IPS-NIHi7 (cell line): ENCODE results near the gene POLR3F.
"Not testable (repeated sequence)": the region's sequence is repeated elsewhere in the genome, so short reads cannot be mapped to it uniquely, and the experiment has no call there.

Experiments used
- DNase-seq: peaks from one replicate; pipeline ENCODE4 v3.0.0; 2012; ENCODE audit warnings: mixed read lengths; ENCODE audit errors: extremely low spot score

POLR3F gene, protein sequence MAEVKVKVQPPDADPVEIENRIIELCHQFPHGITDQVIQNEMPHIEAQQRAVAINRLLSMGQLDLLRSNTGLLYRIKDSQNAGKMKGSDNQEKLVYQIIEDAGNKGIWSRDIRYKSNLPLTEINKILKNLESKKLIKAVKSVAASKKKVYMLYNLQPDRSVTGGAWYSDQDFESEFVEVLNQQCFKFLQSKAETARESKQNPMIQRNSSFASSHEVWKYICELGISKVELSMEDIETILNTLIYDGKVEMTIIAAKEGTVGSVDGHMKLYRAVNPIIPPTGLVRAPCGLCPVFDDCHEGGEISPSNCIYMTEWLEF

DNA sequence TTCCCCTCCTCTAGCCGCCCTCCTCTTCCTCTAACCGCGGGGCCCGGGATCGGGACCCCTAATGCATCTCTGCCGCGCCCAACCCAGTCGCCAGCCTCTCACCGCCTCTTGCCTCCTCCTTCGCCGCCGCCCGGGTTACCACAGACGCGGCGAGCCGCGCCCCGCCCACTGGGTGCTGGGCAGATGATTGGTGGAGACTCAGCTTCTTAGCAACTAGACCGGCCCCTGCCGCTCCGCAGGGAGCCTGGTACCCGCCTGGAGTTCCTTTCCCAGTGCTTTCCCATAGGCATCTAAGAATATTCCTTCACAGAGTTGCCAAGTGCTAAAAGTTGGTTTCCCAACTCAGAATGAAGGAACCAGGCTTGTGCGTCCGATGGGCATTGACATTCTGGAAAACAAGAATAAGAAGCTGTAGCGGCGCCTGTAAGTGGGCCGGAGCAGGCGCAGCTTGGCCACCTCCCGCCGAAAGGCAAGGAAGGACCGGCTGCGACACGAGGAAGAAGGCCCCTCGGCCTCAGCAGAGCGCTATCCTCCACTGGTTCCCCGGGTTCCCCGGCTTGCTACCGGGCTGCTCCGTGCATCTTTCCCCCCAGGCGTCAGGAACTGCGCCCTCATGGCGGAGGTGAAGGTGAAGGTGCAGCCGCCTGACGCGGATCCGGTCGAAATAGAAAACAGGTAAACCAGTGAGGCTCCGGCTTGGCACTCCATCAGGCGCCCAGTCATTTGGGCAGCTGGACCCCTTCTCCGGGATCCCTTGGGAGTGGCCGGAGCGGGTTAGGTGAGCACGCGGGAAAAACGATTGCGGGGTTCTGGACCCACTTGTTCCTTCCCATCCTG, at the start of gene POLR3F, which contains the start of gene DZANK1:
Gene POLR3F (plus strand): TSS at position 497 of the 837 bp plus-strand sequence. CDS start 117 bp downstream, at position 614.
Gene DZANK1 (minus strand): TSS at position 137 of the 837 bp plus-strand sequence. CDS start 1,672 bp downstream, outside the sequence.
- DNase-seq = peak; percentile 100

GRCh38 chr20:18421608-18422007, 45.6 kb upstream of the POLR3F start:
- no peak for DNase-seq

DNA sequence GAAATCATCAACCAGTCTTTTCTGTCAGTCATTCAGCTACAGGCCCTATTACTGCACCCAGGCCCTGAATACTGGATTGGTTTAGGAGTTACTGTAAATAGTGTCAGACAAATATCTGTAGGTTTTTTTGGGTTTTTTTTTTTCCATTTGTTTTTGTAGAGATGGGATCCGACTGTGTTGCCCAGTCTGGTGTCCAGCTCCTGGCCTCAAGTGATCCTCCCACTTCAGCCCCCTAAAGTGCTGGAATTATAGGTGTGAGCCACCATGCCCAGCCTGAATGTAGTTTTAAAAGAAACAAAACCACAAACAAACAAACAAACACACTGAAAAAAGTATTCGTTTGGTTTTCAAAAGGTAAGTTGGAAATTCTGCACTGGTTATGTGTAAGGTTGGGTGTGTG, 40.0 kb upstream of the POLR3F start:
- no peak for DNase-seq

DNA sequence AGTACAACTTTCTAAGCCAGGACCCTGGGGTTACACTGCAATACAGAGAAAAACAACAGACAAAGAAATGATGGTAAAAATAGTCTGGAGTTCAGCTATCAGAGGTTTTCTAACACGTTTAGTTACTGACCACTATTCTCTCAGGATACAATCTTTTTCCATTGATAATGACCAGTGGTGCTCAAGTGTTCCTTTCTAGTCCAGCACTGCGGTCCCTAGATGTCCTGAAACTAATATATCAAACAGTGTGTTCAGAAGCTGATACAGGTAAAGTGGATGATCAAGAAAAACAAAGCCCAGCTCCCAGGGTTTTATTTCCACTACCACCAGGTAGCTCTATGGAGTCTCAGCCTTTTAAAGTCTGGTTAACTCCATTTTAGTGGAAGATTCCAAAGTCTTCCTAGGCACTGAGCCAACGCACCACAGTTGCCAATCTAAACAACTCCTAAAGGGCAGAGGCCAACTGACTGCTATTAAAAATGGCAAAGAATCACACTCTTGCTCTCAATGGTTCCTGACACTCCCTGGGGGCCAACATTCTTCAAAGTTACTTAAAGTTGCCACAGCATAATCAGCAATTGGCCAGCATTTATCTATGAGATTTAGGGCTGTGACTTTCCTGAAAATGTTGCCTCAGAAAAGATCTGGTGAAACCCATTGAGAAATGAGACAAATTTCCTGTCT, 38.6 kb upstream of the POLR3F start:
- DNase-seq = no peak

GRCh38 chr20:18430172-18430826, 36.9 kb upstream of the POLR3F start:
- no peak for DNase-seq

- peak; percentile 34 for DNase-seq
These were observed 36.0 kb upstream of the POLR3F start for GRCh38 chr20:18431206-18431605.

DNA sequence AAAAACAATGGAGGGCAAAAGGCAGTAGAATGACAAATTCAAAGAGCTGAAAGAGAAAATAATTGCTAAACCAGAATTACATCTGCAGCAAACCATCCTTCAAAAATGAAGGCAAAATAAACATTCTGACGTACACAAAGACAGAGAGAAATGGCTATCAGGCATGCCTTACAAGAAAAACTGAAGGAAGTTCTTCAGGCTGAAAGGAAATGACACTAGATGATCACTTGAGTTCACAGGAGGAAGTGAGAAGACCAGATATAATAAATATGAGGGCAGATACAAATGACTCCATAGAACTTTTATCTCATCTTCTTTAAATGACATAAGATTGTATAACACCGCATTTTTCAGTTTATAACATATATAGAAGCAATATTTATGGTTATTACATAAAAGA, 30.3 kb upstream of the POLR3F start:
- no peak for DNase-seq

GRCh38 chr20:18440403-18440802, 26.8 kb upstream of the POLR3F start:
- DNase-seq = no peak

DNA sequence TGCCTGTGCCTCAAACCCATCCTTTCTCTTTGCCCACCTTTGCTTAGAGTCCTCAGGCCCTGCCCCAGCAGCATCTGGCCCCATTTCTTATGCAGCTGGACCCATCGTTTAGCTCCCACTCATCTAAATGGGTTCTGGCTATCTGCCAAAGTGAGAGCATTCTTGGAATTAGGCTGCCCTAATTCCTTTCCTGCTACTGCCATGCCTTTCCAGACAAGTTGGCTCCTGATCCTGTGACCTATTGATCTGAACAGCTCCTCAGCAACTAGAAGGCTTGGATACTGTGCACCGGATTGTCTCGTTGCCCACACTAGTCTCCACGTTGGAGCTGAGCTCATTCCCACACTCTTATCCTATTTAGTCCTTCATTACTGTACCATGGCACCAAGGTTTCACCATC, 23.3 kb upstream of the POLR3F start:
- no peak for DNase-seq

DNA sequence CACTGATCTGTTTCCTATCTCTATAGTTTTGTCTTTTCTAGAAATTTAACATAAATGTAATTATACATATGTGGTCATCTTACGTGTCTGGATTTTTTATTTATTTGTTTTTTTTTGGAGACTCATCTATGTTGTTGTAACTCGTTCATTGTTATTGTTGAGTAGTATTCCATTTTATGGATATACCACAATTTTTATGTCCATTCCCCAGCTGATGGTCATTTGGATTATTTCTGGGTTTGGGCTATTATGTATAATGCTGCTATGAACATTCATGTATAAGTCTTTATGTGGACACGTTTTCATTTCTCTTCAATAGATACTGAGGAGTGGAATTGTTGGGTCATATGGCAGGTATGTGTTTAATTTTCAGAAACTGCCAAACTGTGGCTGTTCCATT, 10.6 kb upstream of the POLR3F start:
- no peak for DNase-seq

GRCh38 chr20:18465536-18466200, 1.5 kb upstream of the POLR3F start:
- DNase-seq = no peak

DNA sequence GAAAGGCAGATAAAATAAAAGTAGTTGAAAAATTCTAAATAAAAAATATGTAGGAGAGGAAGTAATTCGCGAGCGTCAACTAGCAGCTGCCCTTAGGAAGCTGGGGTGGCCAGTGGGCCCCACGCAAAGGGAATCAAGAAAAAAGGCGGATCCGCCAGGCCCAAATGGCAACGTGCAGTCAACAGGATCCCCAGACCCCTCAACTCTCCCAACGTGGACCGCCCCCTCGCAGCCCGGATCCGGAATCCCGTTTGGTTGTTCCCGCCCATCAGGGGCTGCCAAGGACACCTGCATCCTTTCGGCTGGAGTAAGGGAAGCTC, 656 bp upstream of the POLR3F start:
- DNase-seq = peak; percentile 91

- DNase-seq = no peak
These were observed 10.0 kb downstream of the POLR3F start for GRCh38 chr20:18477218-18477617.

DNA sequence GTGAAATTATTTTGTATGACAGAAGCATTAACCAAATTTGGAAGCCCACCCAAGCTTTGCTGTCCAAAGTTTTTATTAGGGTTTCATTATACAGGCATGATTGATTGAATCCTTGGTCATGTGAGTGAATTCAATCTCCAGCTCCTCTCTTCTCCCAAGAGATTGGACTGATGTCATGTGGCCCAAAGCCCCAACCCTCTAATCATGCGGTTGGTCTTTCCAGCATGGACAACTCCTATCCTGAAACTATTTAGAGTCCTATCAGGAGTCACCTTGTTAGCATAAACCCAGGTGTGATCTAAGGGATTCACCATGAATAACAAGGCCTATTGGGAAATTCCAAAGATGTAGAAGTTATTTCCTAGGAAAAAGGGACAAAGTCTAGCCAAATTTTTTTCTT, 10.6 kb downstream of the POLR3F start:
- DNase-seq = no peak

GRCh38 chr20:18481596-18481995, 14.4 kb downstream of the POLR3F start:
- DNase-seq = no peak

GRCh38 chr20:18488301-18488700, 21.1 kb downstream of the POLR3F start:
- DNase-seq = no peak

DNA sequence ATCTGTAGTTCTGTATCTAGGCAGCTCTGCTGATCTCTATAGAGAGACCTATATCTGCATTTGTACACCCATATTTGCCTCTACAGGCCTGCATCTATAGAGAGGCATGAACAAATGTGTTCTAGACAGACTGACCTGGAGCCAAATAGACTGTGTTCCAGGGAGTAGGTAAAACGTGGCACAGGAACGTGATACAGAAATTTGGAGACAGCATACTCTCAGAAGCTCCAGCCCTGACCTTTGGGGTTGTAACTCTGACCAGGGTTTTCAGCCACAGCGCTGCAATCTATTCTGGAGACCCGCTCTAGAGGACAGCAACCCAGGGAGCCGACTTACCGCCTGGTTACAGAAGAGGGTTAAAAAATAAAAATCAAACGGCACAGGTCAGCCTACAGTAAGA, 28.9 kb downstream of the POLR3F start:
- DNase-seq = no peak

DNA sequence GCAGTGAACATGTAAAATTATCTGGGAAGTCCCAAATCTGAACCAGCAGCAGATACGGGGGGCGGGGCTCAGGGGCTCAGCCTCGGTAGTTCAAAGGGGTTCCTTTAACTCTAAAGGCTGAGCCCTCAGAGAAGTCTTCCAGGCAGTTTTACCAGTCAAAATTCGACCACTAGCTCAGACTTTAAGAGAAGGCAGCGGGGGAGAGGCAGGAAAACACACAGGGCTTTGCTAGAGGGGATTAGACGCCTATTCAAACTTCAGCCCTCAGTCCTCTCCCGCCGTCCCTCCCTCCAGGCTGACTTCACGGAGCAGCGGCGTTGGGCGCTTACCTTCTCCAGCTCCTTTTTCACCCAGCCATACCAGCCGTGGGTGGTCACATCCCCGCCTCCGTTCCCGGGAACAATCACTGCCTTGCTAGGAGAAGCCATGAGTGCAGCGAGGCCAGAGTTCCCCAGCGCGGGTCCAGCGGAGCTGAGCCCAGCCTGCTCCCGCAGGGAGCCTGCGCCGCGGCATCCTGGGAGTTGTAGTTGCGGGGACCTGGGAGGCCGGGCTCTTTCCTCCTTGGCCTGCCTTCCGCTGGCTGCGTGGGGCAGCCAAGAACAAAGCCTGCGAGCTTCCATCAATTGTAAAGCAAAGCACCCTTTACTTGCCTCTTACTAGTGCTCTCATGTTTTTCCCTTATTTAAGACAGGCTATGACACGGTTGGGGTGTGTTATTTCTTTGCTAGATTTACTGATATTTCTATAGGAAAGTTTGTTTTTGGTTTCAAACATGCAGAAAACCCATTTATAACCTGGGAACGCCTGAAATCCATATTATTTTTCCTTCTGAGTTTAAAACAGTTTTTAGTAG, 29.8 kb downstream of the POLR3F start, which contains the start of gene RBBP9:
Gene RBBP9 (minus strand): TSS at position 486 of the 853 bp plus-strand sequence. CDS start 58 bp downstream, at position 428.
- DNase-seq = peak; percentile 89

DNA sequence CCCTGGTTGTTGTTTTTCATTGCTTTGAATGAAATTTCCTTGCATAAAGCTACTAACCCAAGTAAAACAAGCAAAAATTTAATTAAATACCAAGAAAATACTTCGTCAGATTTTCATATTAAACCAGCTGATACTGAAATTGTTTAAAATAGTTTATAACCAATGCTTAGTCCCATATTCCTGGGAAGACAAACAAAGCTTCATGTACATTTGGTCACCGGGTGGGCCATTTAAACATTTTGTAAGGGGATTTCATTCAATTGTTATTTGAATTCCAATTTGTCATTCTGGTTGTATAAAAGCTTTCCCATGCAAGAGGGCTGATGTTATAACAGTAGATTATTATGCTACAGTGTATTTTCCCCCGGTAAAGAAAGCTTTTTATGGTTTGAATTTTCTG, 30.4 kb downstream of the POLR3F start:
- DNase-seq = no peak

DNA sequence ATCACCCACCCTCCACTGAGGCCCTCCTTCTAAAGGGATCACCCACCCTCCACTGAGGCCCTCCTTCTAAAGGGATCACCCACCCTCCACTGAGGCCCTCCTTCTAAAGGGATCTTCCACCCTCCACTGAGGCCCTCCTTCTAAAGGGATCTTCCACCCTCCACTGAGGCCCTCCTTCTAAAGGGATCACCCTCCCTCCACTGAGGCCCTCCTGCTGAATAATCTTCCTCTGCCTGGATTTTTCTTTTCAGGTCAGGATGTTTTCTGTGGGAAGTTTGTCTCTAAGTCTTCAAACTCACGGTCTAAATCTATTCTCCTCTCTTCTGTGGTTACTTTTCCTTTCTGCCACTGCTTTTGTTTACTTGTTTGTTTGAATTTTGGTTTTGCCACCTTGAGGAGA, 34.5 kb downstream of the POLR3F start:
- not testable (repeated sequence) for DNase-seq
